ENCODE data around the gene DPYD. TPM values are rescaled to one million over a fixed set of nuclear protein-coding genes. Genes with fewer than 3 reads are reported as not detected.

DPYD gene
- total RNA-seq, 1 donor from 2014 or later, result 5.9 TPM

- peaks cover 10% of the 10 kb centered on the region for H3K4me1 Mint-ChIP-seq
- no peaks in the 10 kb centered on the region for H3K27me3 Mint-ChIP-seq (ENCODE audit: low read depth)
- no peak for DNase-seq (ENCODE audit: low read depth, low spot score)
- H3K27ac Mint-ChIP-seq (ENCODE audit: unreplicated experiment), result no peak overlapping the region
- no peak for TF ChIP-seq CTCF (conservative IDR thresholded peaks at IDR 0.05)
- H3K36me3 Mint-ChIP-seq (ENCODE audit: low read depth), result peaks cover 4% of the 10 kb centered on the region
- H3K9me3 Mint-ChIP-seq, result peaks cover 7% of the 10 kb centered on the region
- H3K4me3 Mint-ChIP-seq, result no peak overlapping the region
Observed at GRCh38 chr1:97101509-97101908, 819.3 kb downstream of the DPYD start.

- DNase-seq (ENCODE audit: low read depth, low spot score), result no peak
- H3K4me3 Mint-ChIP-seq, result no peak overlapping the region
- H3K36me3 Mint-ChIP-seq (ENCODE audit: low read depth), result no peaks in the 10 kb centered on the region
- peaks cover 10% of the 10 kb centered on the region for H3K4me1 Mint-ChIP-seq
- H3K27ac Mint-ChIP-seq (ENCODE audit: unreplicated experiment), result no peak overlapping the region
- H3K27me3 Mint-ChIP-seq (ENCODE audit: low read depth), result no peaks in the 10 kb centered on the region
- H3K9me3 Mint-ChIP-seq, result no peaks in the 10 kb centered on the region
- no peak for TF ChIP-seq CTCF (conservative IDR thresholded peaks at IDR 0.05)
Observed at GRCh38 chr1:97097404-97097925, 823.4 kb downstream of the DPYD start.

- no peak for TF ChIP-seq CTCF (conservative IDR thresholded peaks at IDR 0.05)
- peaks cover 6% of the 10 kb centered on the region for H3K4me1 Mint-ChIP-seq
- no peaks in the 10 kb centered on the region for H3K36me3 Mint-ChIP-seq (ENCODE audit: low read depth)
- H3K27ac Mint-ChIP-seq (ENCODE audit: unreplicated experiment), result no peak overlapping the region
- H3K9me3 Mint-ChIP-seq, result no peaks in the 10 kb centered on the region
- H3K4me3 Mint-ChIP-seq, result no peak overlapping the region
- H3K27me3 Mint-ChIP-seq (ENCODE audit: low read depth), result no peaks in the 10 kb centered on the region
- DNase-seq (ENCODE audit: low read depth, low spot score), result no peak
Observed at GRCh38 chr1:97095764-97096163, 825.1 kb downstream of the DPYD start.

- peaks cover 8% of the 10 kb centered on the region for H3K4me1 Mint-ChIP-seq
- no peaks in the 10 kb centered on the region for H3K27me3 Mint-ChIP-seq (ENCODE audit: low read depth)
- no peak for DNase-seq (ENCODE audit: low read depth, low spot score)
- no peaks in the 10 kb centered on the region for H3K9me3 Mint-ChIP-seq
- H3K4me3 Mint-ChIP-seq, result no peak overlapping the region
- no peak overlapping the region for H3K27ac Mint-ChIP-seq (ENCODE audit: unreplicated experiment)
- no peaks in the 10 kb centered on the region for H3K36me3 Mint-ChIP-seq (ENCODE audit: low read depth)
- no peak for TF ChIP-seq CTCF (conservative IDR thresholded peaks at IDR 0.05)
Observed at GRCh38 chr1:97094247-97094972, 826.4 kb downstream of the DPYD start.

GRCh38 chr1:97093741-97094140 is 827.1 kb downstream of the DPYD start:
- peaks cover 8% of the 10 kb centered on the region for H3K4me1 Mint-ChIP-seq
- no peak overlapping the region for H3K27ac Mint-ChIP-seq (ENCODE audit: unreplicated experiment)
- no peak for DNase-seq (ENCODE audit: low read depth, low spot score)
- H3K9me3 Mint-ChIP-seq, result no peaks in the 10 kb centered on the region
- H3K36me3 Mint-ChIP-seq (ENCODE audit: low read depth), result no peaks in the 10 kb centered on the region
- TF ChIP-seq CTCF (conservative IDR thresholded peaks at IDR 0.05), result no peak
- no peak overlapping the region for H3K4me3 Mint-ChIP-seq
- no peaks in the 10 kb centered on the region for H3K27me3 Mint-ChIP-seq (ENCODE audit: low read depth)
